HepG2 (cell line): ENCODE data around the gene PDCD2L. TPM values are rescaled to one million over a fixed set of nuclear protein-coding genes. Genes with fewer than 3 reads are reported as not detected.

Source experiments
- GPN1 ChIP-seq: sonication (generic); formaldehyde crosslinking; IDR thresholded peaks from 2 replicates; pipeline ENCODE4 v1.5.1; 2020; ENCODE audit warnings: missing genetic modification reagents, borderline replicate concordance
- GTF2F1 ChIP-seq: fragments of 150-350 bp; IDR thresholded peaks from 2 replicates; pipeline ENCODE4 v1.6.1; 2014; ENCODE audit warnings: low read length
- KDM1A ChIP-seq: IDR thresholded peaks from 2 replicates; pipeline ENCODE4 v1.6.1; 2016; ENCODE audit warnings: missing compliant biosample characterization
- MTA3 ChIP-seq: sonication (generic); formaldehyde crosslinking; IDR thresholded peaks from 2 replicates; pipeline ENCODE4 v1.4.0; 2020; ENCODE audit warnings: missing genetic modification reagents
- NFE2L2 ChIP-seq: fragments of 150-350 bp; IDR thresholded peaks from 2 replicates; pipeline ENCODE4 v1.6.1; 2014; ENCODE audit warnings: low read length
- PAWR ChIP-seq: sonication (generic); formaldehyde crosslinking; IDR thresholded peaks from 2 replicates; pipeline ENCODE4 v1.4.0; 2020; ENCODE audit warnings: missing genetic modification reagents, mild to moderate bottlenecking, borderline replicate concordance
- PHF5A ChIP-seq: IDR thresholded peaks from one replicate; pipeline ENCODE4 v1.6.1; 2018; ENCODE audit warnings: low read depth, missing genetic modification reagents; ENCODE audit not compliant: unreplicated experiment
- RFXAP ChIP-seq: sonication (generic); formaldehyde crosslinking; IDR thresholded peaks from 2 replicates; pipeline ENCODE4 v1.4.0; 2020; ENCODE audit warnings: missing genetic modification reagents, borderline replicate concordance
- TEAD2 ChIP-seq: sonication (generic); formaldehyde crosslinking; IDR thresholded peaks from 2 replicates; pipeline ENCODE4 v1.9.0; 2021; ENCODE audit warnings: missing genetic modification reagents
- ZNF224 ChIP-seq: sonication (generic); formaldehyde crosslinking; IDR thresholded peaks from 2 replicates; pipeline ENCODE4 v1.5.0; 2020; ENCODE audit warnings: mild to moderate bottlenecking, missing genetic modification reagents
- ZNF263 ChIP-seq: sonication (generic); formaldehyde crosslinking; IDR thresholded peaks from 2 replicates; pipeline ENCODE4 v1.4.0; 2020; ENCODE audit warnings: missing genetic modification reagents
- ZNF264 ChIP-seq: sonication (generic); formaldehyde crosslinking; IDR thresholded peaks from 2 replicates; pipeline ENCODE4 v1.4.0; 2020; ENCODE audit warnings: missing genetic modification reagents
- ZNF317 ChIP-seq: sonication (generic); formaldehyde crosslinking; IDR thresholded peaks from 2 replicates; pipeline ENCODE4 v1.5.0; 2020; ENCODE audit warnings: mild to moderate bottlenecking, missing genetic modification reagents
- ZNF557 ChIP-seq: sonication (generic); formaldehyde crosslinking; IDR thresholded peaks from 2 replicates; pipeline ENCODE4 v1.4.0; 2020; ENCODE audit warnings: missing genetic modification reagents
- ZNF607 ChIP-seq: sonication (generic); formaldehyde crosslinking; IDR thresholded peaks from 2 replicates; pipeline ENCODE4 v1.5.1; 2020; ENCODE audit warnings: missing genetic modification reagents, mild to moderate bottlenecking, borderline replicate concordance
- ZNF761 ChIP-seq: sonication (generic); formaldehyde crosslinking; conservative IDR thresholded peaks from 2 replicates; pipeline ENCODE4 v1.4.0; 2020; ENCODE audit warnings: mild to moderate bottlenecking, missing genetic modification reagents
- polyA plus RNA-seq, 8 experiments: library from polyadenylated mRNA; depleted of rRNA in 3 of 8; stranded (reverse) in 7 of 8; unstranded in 1 of 8; fragments of >200 nt; fragmentation: Illumina TruSeq in 4 of 8; extraction: Trizol in 4 of 8; gene quantifications; 2 replicates each; pipeline versions ENCODE4 v1.2.1 to v1.2.3, GENCODE V29; 2011 to 2016; ENCODE audit warnings: low read depth in 4 of 8, missing spikeins in 1 of 8, mixed read lengths in 1 of 8; ENCODE audit not compliant: insufficient read depth in 1 of 8
- total RNA-seq, 5 experiments: library from RNA; depleted of rRNA; stranded (reverse); fragments of >200 nt; fragmentation: Illumina TruSeq; extraction: Trizol; gene quantifications; 2 replicates each; pipeline ENCODE4 v1.2.3, GENCODE V29; 2016; ENCODE audit warnings: low read depth in 1 of 5
- TF ChIP-seq, protein P1 (sequence below): sonication (generic); formaldehyde crosslinking; IDR thresholded peaks from 2 replicates; pipeline ENCODE4 v1.5.0; 2020; ENCODE audit warnings: missing genetic modification reagents, mild to moderate bottlenecking, borderline replicate concordance
- TF ChIP-seq, protein P2 (sequence below): sonication (generic); formaldehyde crosslinking; IDR thresholded peaks from 2 replicates; pipeline ENCODE4 v1.8.0; 2022; ENCODE audit warnings: mild to moderate bottlenecking, missing genetic modification reagents, moderate library complexity
- TF ChIP-seq, protein P3 (sequence below): IDR thresholded peaks from 2 replicates; pipeline ENCODE4 v1.6.1; 2016; ENCODE audit warnings: mild to moderate bottlenecking, missing biosample characterization, missing genetic modification reagents
- TF ChIP-seq, protein P4 (sequence below): sonication (generic); formaldehyde crosslinking; IDR thresholded peaks from 2 replicates; pipeline ENCODE4 v1.5.1; 2020; ENCODE audit warnings: mild to moderate bottlenecking, missing genetic modification reagents, borderline replicate concordance

PDCD2L gene
- total and polyA plus RNA-seq, 2 of the 13 experiments (the other 11 are each of a cell fraction or from before 2014, with no cell fraction given), result 29.3 to 35.2 TPM

DNA sequence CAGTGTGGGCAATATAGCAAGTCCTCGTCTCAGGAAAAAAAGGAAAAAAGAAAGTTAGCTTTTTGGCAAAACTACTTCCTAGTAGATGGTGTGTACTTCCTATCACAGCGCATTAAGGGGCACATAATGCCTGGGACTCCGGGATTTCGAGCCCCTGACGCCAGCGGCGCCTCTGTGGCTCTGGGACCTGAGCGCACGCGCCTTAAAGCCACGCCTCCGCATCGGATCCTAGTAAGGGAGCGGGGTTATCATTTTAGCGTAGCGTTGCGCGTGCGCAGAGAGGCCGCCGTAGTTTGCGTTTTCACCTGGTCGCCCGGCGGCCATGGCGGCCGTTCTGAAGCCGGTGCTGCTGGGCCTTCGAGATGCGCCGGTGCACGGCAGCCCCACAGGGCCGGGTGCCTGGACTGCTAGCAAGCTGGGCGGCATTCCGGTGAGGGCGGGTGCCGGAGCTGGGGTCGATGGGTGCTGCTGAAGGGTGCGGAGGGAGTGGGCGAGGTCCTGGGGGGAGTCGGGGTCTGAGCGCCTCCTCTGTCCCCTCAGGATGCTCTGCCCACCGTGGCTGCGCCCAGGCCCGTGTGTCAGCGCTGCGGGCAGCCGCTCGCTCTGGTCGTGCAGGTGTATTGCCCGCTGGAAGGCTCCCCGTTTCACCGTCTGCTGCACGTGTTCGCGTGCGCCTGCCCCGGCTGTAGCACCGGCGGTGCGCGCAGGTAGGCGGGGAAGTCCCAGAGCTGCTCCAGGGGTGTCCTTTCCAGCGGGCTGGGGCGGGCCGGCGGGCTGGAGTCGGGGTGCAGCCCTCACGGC lies at the start of gene PDCD2L (continued):
- TF ChIP-seq ZNF264, result peak; percentile 71; the same call in 1 of the 2 replicates
- TF ChIP-seq, protein P1, sequence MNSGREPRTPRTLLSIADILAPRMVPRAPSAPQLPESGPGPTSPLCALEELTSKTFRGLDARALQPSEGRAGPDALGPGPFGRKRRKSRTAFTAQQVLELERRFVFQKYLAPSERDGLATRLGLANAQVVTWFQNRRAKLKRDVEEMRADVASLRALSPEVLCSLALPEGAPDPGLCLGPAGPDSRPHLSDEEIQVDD (CRISPR knock-in tag), result peak; percentile 87; the same call in 1 of the 2 replicates
- TF ChIP-seq MTA3 (CRISPR knock-in tag), result no peak
- TF ChIP-seq PHF5A, result peak; percentile 31
- peak; percentile 44; the same call in 1 of the 2 replicates for TF ChIP-seq ZNF761 (CRISPR knock-in tag)
- no peak for TF ChIP-seq ZNF224 (CRISPR knock-in tag)
- TF ChIP-seq, protein P2, sequence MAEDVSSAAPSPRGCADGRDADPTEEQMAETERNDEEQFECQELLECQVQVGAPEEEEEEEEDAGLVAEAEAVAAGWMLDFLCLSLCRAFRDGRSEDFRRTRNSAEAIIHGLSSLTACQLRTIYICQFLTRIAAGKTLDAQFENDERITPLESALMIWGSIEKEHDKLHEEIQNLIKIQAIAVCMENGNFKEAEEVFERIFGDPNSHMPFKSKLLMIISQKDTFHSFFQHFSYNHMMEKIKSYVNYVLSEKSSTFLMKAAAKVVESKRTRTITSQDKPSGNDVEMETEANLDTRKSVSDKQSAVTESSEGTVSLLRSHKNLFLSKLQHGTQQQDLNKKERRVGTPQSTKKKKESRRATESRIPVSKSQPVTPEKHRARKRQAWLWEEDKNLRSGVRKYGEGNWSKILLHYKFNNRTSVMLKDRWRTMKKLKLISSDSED (CRISPR knock-in tag), result no peak
- TF ChIP-seq ZNF317 (CRISPR knock-in tag), result peak; percentile 79
- peak; percentile 79 for TF ChIP-seq ZNF557
- peak; percentile 62 for TF ChIP-seq ZNF607 (CRISPR knock-in tag)
- TF ChIP-seq GTF2F1, result no peak
- peak; percentile 37; the same call in 1 of the 2 replicates for TF ChIP-seq ZNF263 (CRISPR knock-in tag)
- TF ChIP-seq KDM1A (CRISPR knock-in tag), result no peak
- TF ChIP-seq, protein P3, sequence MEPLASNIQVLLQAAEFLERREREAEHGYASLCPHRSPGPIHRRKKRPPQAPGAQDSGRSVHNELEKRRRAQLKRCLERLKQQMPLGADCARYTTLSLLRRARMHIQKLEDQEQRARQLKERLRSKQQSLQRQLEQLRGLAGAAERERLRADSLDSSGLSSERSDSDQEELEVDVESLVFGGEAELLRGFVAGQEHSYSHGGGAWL (CRISPR knock-in tag), result peak; percentile 85
- no peak; the same call in 1 of the 2 replicates for TF ChIP-seq RFXAP
- TF ChIP-seq NFE2L2, result no peak
- TF ChIP-seq, protein P4, sequence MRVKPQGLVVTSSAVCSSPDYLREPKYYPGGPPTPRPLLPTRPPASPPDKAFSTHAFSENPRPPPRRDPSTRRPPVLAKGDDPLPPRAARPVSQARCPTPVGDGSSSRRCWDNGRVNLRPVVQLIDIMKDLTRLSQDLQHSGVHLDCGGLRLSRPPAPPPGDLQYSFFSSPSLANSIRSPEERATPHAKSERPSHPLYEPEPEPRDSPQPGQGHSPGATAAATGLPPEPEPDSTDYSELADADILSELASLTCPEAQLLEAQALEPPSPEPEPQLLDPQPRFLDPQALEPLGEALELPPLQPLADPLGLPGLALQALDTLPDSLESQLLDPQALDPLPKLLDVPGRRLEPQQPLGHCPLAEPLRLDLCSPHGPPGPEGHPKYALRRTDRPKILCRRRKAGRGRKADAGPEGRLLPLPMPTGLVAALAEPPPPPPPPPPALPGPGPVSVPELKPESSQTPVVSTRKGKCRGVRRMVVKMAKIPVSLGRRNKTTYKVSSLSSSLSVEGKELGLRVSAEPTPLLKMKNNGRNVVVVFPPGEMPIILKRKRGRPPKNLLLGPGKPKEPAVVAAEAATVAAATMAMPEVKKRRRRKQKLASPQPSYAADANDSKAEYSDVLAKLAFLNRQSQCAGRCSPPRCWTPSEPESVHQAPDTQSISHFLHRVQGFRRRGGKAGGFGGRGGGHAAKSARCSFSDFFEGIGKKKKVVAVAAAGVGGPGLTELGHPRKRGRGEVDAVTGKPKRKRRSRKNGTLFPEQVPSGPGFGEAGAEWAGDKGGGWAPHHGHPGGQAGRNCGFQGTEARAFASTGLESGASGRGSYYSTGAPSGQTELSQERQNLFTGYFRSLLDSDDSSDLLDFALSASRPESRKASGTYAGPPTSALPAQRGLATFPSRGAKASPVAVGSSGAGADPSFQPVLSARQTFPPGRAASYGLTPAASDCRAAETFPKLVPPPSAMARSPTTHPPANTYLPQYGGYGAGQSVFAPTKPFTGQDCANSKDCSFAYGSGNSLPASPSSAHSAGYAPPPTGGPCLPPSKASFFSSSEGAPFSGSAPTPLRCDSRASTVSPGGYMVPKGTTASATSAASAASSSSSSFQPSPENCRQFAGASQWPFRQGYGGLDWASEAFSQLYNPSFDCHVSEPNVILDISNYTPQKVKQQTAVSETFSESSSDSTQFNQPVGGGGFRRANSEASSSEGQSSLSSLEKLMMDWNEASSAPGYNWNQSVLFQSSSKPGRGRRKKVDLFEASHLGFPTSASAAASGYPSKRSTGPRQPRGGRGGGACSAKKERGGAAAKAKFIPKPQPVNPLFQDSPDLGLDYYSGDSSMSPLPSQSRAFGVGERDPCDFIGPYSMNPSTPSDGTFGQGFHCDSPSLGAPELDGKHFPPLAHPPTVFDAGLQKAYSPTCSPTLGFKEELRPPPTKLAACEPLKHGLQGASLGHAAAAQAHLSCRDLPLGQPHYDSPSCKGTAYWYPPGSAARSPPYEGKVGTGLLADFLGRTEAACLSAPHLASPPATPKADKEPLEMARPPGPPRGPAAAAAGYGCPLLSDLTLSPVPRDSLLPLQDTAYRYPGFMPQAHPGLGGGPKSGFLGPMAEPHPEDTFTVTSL (CRISPR knock-in tag), result no peak
- 0 out of 2 replicates have a peak, but pooled peaks have one; percentile 40 for TF ChIP-seq TEAD2 (CRISPR knock-in tag)
- TF ChIP-seq PAWR (CRISPR knock-in tag), result 0 out of 2 replicates have a peak, but pooled peaks have one; percentile 26
- TF ChIP-seq GPN1, result no peak
